GM21619 (cell line): Measurements from ENCODE around the gene SHC2.

Experiments used
- ATAC-seq: cut with Tn5 transposase; IDR thresholded peaks from one replicate; pipeline ENCODE4 v1.9.1; 2021; ENCODE audit not compliant: unreplicated experiment

SHC2 gene, protein sequence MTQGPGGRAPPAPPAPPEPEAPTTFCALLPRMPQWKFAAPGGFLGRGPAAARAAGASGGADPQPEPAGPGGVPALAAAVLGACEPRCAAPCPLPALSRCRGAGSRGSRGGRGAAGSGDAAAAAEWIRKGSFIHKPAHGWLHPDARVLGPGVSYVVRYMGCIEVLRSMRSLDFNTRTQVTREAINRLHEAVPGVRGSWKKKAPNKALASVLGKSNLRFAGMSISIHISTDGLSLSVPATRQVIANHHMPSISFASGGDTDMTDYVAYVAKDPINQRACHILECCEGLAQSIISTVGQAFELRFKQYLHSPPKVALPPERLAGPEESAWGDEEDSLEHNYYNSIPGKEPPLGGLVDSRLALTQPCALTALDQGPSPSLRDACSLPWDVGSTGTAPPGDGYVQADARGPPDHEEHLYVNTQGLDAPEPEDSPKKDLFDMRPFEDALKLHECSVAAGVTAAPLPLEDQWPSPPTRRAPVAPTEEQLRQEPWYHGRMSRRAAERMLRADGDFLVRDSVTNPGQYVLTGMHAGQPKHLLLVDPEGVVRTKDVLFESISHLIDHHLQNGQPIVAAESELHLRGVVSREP

GRCh38 chr19:460877-461720, at the start of gene SHC2:
TSS of gene SHC2 (minus strand) at chr19:461033. CDS start at chr19:460996, 37 bp downstream.
- no peak for ATAC-seq

- ATAC-seq, result no peak
Observed at GRCh38 chr19:508204-509150, 47.6 kb upstream of the SHC2 start.

DNA sequence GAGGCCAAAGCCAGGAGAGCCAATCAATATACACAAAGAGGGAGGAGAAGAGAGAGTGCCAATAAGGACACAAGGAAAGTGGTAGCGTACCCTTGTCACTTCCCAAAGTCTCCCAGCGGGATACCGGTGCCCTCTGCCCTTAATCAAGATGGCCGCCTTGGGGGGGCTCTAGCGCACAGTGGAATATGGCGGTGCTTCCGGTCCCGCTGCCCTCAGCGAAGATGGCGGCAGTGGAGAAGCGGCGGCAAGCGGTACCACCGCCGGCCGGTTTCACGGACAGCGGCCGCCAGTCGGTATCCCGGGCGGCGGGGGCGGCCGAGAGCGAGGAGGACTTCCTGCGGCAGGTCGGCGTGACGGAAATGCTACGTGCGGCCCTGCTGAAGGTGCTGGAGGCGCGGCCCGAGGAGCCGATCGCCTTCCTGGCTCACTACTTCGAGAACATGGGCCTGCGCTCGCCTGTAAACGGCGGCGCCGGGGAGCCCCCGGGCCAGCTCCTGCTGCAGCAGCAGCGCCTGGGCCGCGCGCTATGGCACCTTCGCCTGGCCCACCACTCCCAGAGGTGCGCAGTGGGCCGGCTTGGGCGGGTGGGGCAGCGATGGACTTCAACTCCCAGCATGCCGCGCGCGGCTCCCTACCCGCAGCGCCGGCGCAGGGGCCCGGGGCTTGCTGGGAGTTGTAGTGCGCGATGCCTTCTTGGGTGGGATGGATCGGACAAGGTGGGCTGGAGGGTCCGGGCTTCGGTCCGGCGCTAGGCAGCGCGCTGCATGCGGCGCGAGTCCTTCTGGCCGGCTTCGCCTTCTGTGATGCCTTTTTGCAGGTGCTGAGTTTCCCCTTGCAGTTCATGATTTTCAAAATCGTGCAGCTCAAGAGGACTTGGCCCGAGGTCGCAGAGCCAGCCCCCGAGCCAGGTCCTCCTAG, 46.7 kb upstream of the SHC2 start, which contains the start of gene TPGS1:
TPGS1 (plus strand) TSS at position 212 of the 918 bp plus-strand sequence; CDS start at position 222, 10 bp downstream.
- ATAC-seq, result peak; percentile 52

- peak; percentile 56 for ATAC-seq
Observed at GRCh38 chr19:506404-507285, 45.8 kb upstream of the SHC2 start.

GRCh38 chr19:504616-505015, 43.8 kb upstream of the SHC2 start:
- ATAC-seq, result no peak

DNA sequence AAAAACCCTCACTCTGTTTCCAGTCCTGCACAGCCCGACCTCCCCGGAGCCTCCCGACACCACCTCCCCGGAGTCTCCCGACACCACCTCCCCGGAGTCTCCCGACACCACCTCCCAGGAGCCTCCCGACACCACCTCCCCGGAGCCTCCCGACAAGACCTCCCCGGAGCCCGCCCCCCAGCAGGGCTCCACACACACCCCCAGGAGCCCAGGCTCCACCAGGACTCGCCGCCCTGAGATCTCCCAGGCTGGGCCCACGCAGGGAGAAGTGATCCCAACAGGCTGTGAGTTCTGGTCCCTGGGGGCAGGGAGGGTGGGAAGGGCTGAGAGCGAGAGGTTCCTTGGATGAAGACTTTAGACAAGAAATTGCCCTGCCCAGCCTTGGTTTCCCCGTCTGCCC, 40.8 kb upstream of the SHC2 start:
- no peak for ATAC-seq

DNA sequence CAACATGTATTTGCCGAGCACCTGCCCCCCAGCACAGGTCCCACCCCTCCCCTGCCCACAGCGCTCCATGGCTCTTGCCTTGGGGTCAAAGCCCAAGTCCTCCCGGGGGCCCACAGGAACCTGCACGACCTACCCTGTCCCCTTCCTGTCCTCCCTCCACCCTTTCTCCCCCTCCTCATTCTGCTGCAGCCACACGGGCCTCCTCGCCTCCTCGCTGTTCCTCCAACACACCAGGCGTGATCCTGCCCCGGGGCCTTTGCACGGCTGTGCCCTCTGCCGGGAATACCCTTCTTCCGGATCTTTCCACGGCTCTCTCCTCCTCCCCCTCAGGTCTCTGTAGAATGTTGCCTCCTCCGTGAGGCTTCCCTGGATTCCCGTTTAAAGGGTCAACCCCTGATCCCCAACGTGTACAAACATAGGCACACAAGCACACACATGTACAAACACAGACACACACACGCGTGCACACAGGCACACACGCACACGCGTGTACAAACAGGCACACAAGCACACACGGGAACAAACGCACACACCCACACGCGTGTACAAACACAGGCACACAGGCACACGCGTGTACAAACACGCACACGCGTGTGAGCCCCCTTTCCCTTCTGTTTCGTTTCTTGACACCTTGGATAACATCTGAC, 38.3 kb upstream of the SHC2 start:
- ATAC-seq, result no peak

GRCh38 chr19:498511-498891, 37.7 kb upstream of the SHC2 start:
- ATAC-seq, result no peak

DNA sequence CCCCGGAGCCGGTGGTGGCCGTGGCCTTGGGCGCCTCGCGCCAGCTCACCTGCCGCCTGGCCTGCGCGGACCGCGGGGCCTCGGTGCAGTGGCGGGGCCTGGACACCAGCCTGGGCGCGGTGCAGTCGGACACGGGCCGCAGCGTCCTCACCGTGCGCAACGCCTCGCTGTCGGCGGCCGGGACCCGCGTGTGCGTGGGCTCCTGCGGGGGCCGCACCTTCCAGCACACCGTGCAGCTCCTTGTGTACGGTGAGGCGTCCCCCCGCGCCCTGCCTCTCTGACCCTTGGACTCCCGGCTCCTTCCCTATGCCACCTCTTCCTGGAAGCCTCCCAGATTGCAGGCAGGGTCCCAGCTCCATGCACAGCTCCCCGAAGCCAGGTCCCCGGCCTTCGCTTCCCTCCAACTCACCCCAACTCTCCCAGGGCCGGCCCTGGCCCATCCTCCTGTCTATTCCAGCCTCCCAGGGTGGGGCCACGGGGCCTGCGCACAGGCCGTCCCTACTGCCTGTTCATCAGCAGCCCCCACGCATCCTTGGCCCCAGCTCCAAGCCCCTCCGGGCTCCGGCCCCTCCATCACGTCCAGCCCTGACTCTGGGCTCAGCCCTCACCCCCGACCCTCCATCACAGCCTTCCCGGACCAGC, 37.2 kb upstream of the SHC2 start:
- ATAC-seq, result no peak

- no peak for ATAC-seq
Observed at GRCh38 chr19:497491-497868, 36.6 kb upstream of the SHC2 start.

DNA sequence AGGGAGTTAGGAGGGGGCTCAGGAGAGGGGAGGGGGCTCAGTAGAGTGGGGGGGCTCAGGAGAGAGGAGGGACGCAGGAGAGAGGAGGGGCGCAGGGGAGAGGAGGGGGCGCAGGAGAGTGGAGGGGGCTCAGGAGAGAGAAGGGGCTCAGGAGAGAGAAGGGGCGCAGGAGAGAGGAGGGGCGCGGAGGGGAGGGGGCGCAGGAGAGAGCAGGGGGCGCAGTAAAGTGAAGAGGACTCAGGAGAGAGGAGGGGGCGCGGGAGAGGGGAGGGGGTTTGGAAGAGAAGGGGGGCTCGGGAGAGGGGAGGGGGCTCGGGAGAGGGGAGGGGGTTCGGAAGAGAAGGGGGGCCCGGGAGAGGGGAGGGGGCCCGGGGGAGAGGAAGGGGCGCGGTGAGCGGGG, 36.2 kb upstream of the SHC2 start:
- ATAC-seq, result no peak

- ATAC-seq, result no peak
Observed at GRCh38 chr19:496112-496665, 35.4 kb upstream of the SHC2 start, which contains the start of gene MADCAM1. TSS of gene MADCAM1 (plus strand) at chr19:496486. CDS start at chr19:496500, 14 bp downstream.

DNA sequence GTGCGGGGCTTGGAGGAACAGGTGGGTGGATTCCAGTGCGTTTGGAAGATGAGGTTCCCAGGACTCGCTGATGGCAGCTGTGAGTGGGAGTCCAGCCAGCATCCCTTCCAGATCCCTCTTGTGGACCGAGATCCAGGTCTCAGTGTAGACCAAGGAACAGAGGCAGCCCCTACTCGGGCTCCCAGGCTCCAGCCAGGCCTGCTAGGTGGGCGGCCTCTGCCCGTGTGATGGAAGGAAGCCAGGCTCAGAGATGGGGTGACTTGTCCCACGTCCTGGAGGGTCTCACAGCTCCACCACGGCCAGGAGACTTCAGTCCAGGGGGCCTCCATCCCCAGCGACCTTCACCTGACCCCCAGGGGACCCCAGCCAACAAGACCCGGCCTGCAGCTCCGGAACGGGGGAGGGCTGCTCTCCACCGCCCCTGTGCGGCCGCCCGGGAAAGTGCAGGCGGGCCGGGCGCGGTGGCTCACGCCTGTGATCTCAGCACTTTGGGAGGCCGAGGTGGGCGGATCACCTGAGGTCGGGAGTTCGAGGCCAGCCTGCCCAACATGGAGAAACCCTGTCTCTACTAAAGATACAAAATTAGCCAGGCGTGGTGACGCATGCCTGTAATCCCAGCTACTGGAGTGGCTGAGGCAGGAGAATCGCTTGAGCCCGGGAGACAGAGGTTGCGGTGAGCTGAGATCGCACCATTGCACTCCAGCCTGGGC, 34.7 kb upstream of the SHC2 start:
- no peak for ATAC-seq

GRCh38 chr19:495081-495401, 34.2 kb upstream of the SHC2 start:
- no peak for ATAC-seq

- ATAC-seq, result no peak
Observed at GRCh38 chr19:494171-495080, 33.6 kb upstream of the SHC2 start.
